Measurements from ENCODE around the gene BUD31. TPM values are rescaled to one million over a fixed set of nuclear protein-coding genes. Genes with fewer than 3 reads are reported as not detected.

Gene BUD31
- total and polyA plus RNA-seq, 2 of the 13 experiments (the other 11 are each of a cell fraction or from before 2014, with no cell fraction given), result 35.1 to 79.1 TPM

DNA sequence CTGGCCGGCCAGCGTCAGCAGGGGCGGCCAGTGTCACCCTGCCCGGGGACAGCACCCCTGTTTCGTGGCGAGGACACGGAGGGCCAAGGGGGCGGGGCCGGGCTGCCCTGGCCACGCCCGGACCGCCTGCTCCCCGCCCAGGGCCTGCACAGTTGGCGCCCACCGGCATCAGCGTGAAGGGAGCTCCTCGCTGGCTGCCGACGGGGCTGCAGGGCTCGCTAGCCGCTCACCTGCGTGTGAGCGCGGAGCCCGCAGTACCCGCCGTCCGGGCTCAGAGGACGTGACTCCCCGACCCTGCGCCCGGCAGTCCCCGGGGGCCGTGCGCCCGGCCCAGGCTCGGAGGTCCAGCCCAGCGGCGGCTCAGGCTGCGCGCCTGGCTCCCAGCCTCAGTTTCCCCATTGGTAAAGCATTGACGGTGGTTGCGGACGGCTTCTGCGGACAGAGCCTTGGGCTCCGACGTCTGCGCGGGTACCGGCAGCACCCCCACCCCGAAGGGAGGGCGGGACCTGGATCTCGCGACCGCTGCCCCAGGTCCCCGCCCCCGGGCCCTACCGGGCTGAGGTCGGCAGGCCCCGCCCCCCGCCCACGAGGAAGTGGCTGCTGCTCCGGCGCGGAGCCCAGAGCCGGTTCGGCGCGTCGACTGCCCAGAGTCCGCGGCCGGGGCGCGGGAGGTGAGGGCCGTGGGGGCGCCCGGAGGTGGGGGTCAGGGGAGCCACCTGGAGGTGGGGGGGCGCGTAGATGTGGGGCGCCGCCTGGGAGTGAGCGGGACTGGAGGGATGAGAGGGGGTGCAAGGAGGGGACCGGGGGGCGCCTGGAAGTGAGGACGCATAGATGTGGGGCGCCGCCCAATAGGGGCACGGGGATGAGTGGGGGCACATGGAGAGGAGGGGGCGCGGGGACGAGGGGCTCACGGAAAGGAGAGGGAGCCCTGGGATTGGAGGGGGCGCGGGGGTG, 34.4 kb upstream of the BUD31 start, which contains the start of gene ARPC1B (continued):
- TF ChIP-seq, protein P1, sequence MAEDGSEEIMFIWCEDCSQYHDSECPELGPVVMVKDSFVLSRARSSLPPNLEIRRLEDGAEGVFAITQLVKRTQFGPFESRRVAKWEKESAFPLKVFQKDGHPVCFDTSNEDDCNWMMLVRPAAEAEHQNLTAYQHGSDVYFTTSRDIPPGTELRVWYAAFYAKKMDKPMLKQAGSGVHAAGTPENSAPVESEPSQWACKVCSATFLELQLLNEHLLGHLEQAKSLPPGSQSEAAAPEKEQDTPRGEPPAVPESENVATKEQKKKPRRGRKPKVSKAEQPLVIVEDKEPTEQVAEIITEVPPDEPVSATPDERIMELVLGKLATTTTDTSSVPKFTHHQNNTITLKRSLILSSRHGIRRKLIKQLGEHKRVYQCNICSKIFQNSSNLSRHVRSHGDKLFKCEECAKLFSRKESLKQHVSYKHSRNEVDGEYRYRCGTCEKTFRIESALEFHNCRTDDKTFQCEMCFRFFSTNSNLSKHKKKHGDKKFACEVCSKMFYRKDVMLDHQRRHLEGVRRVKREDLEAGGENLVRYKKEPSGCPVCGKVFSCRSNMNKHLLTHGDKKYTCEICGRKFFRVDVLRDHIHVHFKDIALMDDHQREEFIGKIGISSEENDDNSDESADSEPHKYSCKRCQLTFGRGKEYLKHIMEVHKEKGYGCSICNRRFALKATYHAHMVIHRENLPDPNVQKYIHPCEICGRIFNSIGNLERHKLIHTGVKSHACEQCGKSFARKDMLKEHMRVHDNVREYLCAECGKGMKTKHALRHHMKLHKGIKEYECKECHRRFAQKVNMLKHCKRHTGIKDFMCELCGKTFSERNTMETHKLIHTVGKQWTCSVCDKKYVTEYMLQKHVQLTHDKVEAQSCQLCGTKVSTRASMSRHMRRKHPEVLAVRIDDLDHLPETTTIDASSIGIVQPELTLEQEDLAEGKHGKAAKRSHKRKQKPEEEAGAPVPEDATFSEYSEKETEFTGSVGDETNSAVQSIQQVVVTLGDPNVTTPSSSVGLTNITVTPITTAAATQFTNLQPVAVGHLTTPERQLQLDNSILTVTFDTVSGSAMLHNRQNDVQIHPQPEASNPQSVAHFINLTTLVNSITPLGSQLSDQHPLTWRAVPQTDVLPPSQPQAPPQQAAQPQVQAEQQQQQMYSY (CRISPR knock-in tag; IDR thresholded peaks at IDR 0.05), result no peak
- TF ChIP-seq, protein P2, sequence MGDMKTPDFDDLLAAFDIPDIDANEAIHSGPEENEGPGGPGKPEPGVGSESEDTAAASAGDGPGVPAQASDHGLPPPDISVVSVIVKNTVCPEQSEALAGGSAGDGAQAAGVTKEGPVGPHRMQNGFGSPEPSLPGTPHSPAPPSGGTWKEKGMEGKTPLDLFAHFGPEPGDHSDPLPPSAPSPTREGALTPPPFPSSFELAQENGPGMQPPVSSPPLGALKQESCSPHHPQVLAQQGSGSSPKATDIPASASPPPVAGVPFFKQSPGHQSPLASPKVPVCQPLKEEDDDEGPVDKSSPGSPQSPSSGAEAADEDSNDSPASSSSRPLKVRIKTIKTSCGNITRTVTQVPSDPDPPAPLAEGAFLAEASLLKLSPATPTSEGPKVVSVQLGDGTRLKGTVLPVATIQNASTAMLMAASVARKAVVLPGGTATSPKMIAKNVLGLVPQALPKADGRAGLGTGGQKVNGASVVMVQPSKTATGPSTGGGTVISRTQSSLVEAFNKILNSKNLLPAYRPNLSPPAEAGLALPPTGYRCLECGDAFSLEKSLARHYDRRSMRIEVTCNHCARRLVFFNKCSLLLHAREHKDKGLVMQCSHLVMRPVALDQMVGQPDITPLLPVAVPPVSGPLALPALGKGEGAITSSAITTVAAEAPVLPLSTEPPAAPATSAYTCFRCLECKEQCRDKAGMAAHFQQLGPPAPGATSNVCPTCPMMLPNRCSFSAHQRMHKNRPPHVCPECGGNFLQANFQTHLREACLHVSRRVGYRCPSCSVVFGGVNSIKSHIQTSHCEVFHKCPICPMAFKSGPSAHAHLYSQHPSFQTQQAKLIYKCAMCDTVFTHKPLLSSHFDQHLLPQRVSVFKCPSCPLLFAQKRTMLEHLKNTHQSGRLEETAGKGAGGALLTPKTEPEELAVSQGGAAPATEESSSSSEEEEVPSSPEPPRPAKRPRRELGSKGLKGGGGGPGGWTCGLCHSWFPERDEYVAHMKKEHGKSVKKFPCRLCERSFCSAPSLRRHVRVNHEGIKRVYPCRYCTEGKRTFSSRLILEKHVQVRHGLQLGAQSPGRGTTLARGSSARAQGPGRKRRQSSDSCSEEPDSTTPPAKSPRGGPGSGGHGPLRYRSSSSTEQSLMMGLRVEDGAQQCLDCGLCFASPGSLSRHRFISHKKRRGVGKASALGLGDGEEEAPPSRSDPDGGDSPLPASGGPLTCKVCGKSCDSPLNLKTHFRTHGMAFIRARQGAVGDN (CRISPR knock-in tag; IDR thresholded peaks at IDR 0.05), result peak; percentile 76
- no peak for TF ChIP-seq ZNF570 (CRISPR knock-in tag; IDR thresholded peaks at IDR 0.05; ENCODE audit: borderline replicate concordance)
- TF ChIP-seq TAF1 (CRISPR knock-in tag; IDR thresholded peaks at IDR 0.05), result peak; percentile 40; the same call in 1 of the 2 replicates
- TF ChIP-seq JUND (CRISPR knock-in tag; IDR thresholded peaks at IDR 0.05), result no peak
- TF ChIP-seq TBL1XR1 (IDR thresholded peaks at IDR 0.05; ENCODE audit: borderline replicate concordance, low read length, partially characterized antibody), result no peak
- TF ChIP-seq ZNF329 (CRISPR knock-in tag; IDR thresholded peaks at IDR 0.05; ENCODE audit: low read depth), result no peak
- peak; percentile 31 for TF ChIP-seq SP5 (CRISPR knock-in tag; IDR thresholded peaks at IDR 0.05; ENCODE audit: borderline replicate concordance, low read depth)
- TF ChIP-seq, protein P3, sequence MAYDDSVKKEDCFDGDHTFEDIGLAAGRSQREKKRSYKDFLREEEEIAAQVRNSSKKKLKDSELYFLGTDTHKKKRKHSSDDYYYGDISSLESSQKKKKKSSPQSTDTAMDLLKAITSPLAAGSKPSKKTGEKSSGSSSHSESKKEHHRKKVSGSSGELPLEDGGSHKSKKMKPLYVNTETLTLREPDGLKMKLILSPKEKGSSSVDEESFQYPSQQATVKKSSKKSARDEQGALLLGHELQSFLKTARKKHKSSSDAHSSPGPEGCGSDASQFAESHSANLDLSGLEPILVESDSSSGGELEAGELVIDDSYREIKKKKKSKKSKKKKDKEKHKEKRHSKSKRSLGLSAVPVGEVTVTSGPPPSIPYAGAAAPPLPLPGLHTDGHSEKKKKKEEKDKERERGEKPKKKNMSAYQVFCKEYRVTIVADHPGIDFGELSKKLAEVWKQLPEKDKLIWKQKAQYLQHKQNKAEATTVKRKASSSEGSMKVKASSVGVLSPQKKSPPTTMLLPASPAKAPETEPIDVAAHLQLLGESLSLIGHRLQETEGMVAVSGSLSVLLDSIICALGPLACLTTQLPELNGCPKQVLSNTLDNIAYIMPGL (CRISPR knock-in tag; IDR thresholded peaks at IDR 0.05; ENCODE audit: borderline replicate concordance in 1 of 2, low read depth in 1 of 2), result peak in 1 of 2 experiments; percentile 53; a peak in 1 of 4 replicates
- TF ChIP-seq ZSCAN25 (CRISPR knock-in tag; IDR thresholded peaks at IDR 0.05), result peak; percentile 33; the same call in 1 of the 2 replicates
- no peak for TF ChIP-seq ZZZ3 (CRISPR knock-in tag; IDR thresholded peaks at IDR 0.05; ENCODE audit: borderline replicate concordance)
- TF ChIP-seq ZFY (CRISPR knock-in tag; IDR thresholded peaks at IDR 0.05), result peak; percentile 78
- no peak for TF ChIP-seq SIX4 (CRISPR knock-in tag; IDR thresholded peaks at IDR 0.05)
- peak; percentile 87 for TF ChIP-seq ZNF501 (CRISPR knock-in tag; IDR thresholded peaks at IDR 0.05)
- TF ChIP-seq, protein P4, sequence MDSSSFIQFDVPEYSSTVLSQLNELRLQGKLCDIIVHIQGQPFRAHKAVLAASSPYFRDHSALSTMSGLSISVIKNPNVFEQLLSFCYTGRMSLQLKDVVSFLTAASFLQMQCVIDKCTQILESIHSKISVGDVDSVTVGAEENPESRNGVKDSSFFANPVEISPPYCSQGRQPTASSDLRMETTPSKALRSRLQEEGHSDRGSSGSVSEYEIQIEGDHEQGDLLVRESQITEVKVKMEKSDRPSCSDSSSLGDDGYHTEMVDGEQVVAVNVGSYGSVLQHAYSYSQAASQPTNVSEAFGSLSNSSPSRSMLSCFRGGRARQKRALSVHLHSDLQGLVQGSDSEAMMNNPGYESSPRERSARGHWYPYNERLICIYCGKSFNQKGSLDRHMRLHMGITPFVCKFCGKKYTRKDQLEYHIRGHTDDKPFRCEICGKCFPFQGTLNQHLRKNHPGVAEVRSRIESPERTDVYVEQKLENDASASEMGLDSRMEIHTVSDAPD (CRISPR knock-in tag; IDR thresholded peaks at IDR 0.05), result no peak
- TF ChIP-seq XRCC5 (optimal IDR thresholded peaks at IDR 0.05; ENCODE audit: low read length), result peak; percentile 18
- no peak for TF ChIP-seq HOXA5 (CRISPR knock-in tag; IDR thresholded peaks at IDR 0.05)

Data from HepG2 (cell line).